ENCODE data around the gene FILIP1L.

Gene FILIP1L

DNA sequence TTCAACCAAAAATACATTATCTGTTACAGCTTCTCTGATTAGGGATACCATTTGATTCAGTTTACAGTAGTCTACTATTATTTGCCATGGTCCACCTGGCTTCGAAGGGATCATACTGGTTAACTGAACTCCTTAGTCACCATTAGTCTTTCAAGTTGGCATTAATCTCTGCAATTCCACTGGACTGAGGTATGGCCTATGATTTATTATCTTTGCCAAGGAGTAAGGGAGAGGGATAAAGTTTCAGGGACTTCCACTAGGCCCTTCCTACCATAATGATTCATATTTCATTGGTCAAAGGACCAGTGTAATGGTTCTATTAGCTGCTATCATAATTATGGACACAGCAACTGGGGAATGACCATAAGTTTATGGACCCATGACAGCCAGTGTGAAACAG, 303.9 kb downstream of the FILIP1L start:
- H4K12ac ChIP-seq (ENCODE audit: low read depth, low read length), result no peak overlapping the region
- no peak overlapping the region for H3K14ac ChIP-seq (ENCODE audit: low read length)
- no peak overlapping the region for H3K4me3 ChIP-seq (ENCODE audit: low read depth, low read length)
- H2BK12ac ChIP-seq (ENCODE audit: low read length), result no peak overlapping the region
- H3K4me2 ChIP-seq (ENCODE audit: low read length), result no peak overlapping the region
- no peak overlapping the region for H3K4ac ChIP-seq (ENCODE audit: low read depth, low read length)
- no peak overlapping the region for H3K9ac ChIP-seq (ENCODE audit: low read length)
- H3K27me3 ChIP-seq (ENCODE audit: insufficient read depth, low read length), result peaks cover 2% of the 10 kb centered on the region
- H3K23ac ChIP-seq (ENCODE audit: low read length), result no peak overlapping the region
- H3K18ac ChIP-seq (ENCODE audit: low read length), result no peak overlapping the region
- no peak overlapping the region for H2BK5ac ChIP-seq (ENCODE audit: low read depth, low read length, poor library complexity)
- H2BK120ac ChIP-seq (ENCODE audit: insufficient read depth, low read length, poor library complexity), result no peak overlapping the region
- H3K4me1 ChIP-seq (ENCODE audit: control insufficient read depth in 1 of 2, insufficient read depth in 2 of 2, low read length in 2 of 2), result no peaks in the 10 kb centered on the region
- H2AFZ ChIP-seq (ENCODE audit: insufficient read depth, low read length, poor library complexity), result no peak overlapping the region
- H3K9me3 ChIP-seq (ENCODE audit: insufficient read depth, low read depth, low read length), result no peaks in the 10 kb centered on the region
- no peaks in the 10 kb centered on the region for H3K79me1 ChIP-seq (ENCODE audit: low read length)
- no peak for DNase-seq
- no peak overlapping the region for H2AK5ac ChIP-seq (ENCODE audit: low read length)
- no peaks in the 10 kb centered on the region for H3K36me3 ChIP-seq (ENCODE audit: control insufficient read depth in 1 of 2, insufficient read depth in 2 of 2, low read length in 2 of 2)
- no peak overlapping the region for H4K8ac ChIP-seq (ENCODE audit: low read depth, low read length)
- no peak overlapping the region for H3K27ac ChIP-seq (ENCODE audit: low read depth, low read length)
- no CpG with 5 or more reads among the region's 1 CpG for WGBS (ENCODE audit: extremely low coverage, insufficient coverage, insufficient read length)
- H3K79me2 ChIP-seq (ENCODE audit: control insufficient read depth, insufficient read depth, low read length, poor library complexity), result no peaks in the 10 kb centered on the region
- H4K91ac ChIP-seq (ENCODE audit: low read depth, low read length), result no peak overlapping the region

DNA sequence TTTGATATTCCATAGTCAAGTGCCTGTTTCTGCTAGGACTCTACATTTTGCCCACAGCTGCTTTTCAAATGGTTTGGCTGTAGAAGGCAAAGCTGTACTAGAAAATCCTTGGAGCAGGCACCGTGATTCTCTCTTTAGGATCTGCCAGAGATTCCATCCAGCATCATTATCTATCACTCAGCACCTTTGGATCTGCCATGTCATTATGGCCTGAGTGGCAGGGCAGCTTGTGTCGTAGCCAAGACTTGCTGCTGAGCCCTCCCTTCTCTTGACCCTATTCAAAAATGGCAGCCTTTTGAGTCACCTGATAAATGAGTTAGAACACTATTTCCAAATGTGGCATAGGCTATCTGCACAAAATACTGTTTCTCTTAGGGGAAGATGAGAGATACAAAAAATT, 304.7 kb downstream of the FILIP1L start:
- H2BK120ac ChIP-seq (ENCODE audit: insufficient read depth, low read length, poor library complexity), result no peak overlapping the region
- no peak overlapping the region for H4K91ac ChIP-seq (ENCODE audit: low read depth, low read length)
- H4K8ac ChIP-seq (ENCODE audit: low read depth, low read length), result no peak overlapping the region
- no peak overlapping the region for H3K4me3 ChIP-seq (ENCODE audit: low read depth, low read length)
- H3K23ac ChIP-seq (ENCODE audit: low read length), result no peak overlapping the region
- H3K4me1 ChIP-seq (ENCODE audit: control insufficient read depth in 1 of 2, insufficient read depth in 2 of 2, low read length in 2 of 2), result no peaks in the 10 kb centered on the region
- no peak overlapping the region for H2AK5ac ChIP-seq (ENCODE audit: low read length)
- no peak overlapping the region for H3K18ac ChIP-seq (ENCODE audit: low read length)
- no peaks in the 10 kb centered on the region for H3K79me2 ChIP-seq (ENCODE audit: control insufficient read depth, insufficient read depth, low read length, poor library complexity)
- no peak overlapping the region for H3K27ac ChIP-seq (ENCODE audit: low read depth, low read length)
- H3K4ac ChIP-seq (ENCODE audit: low read depth, low read length), result no peak overlapping the region
- WGBS (ENCODE audit: extremely low coverage, insufficient coverage, insufficient read length), result no CpG with 5 or more reads among the region's 2 CpGs
- no peak overlapping the region for H3K14ac ChIP-seq (ENCODE audit: low read length)
- H3K4me2 ChIP-seq (ENCODE audit: low read length), result no peak overlapping the region
- no peak overlapping the region for H2BK5ac ChIP-seq (ENCODE audit: low read depth, low read length, poor library complexity)
- H3K9me3 ChIP-seq (ENCODE audit: insufficient read depth, low read depth, low read length), result peaks cover 7% of the 10 kb centered on the region
- no peak overlapping the region for H3K9ac ChIP-seq (ENCODE audit: low read length)
- no peak overlapping the region for H2AFZ ChIP-seq (ENCODE audit: insufficient read depth, low read length, poor library complexity)
- DNase-seq, result no peak
- no peak overlapping the region for H2BK12ac ChIP-seq (ENCODE audit: low read length)
- H3K36me3 ChIP-seq (ENCODE audit: control insufficient read depth in 1 of 2, insufficient read depth in 2 of 2, low read length in 2 of 2), result peaks cover 0 to 3% of the 10 kb centered on the region in 2 experiments
- no peaks in the 10 kb centered on the region for H3K27me3 ChIP-seq (ENCODE audit: insufficient read depth, low read length)
- H3K79me1 ChIP-seq (ENCODE audit: low read length), result no peaks in the 10 kb centered on the region
- H4K12ac ChIP-seq (ENCODE audit: low read depth, low read length), result no peak overlapping the region

DNA sequence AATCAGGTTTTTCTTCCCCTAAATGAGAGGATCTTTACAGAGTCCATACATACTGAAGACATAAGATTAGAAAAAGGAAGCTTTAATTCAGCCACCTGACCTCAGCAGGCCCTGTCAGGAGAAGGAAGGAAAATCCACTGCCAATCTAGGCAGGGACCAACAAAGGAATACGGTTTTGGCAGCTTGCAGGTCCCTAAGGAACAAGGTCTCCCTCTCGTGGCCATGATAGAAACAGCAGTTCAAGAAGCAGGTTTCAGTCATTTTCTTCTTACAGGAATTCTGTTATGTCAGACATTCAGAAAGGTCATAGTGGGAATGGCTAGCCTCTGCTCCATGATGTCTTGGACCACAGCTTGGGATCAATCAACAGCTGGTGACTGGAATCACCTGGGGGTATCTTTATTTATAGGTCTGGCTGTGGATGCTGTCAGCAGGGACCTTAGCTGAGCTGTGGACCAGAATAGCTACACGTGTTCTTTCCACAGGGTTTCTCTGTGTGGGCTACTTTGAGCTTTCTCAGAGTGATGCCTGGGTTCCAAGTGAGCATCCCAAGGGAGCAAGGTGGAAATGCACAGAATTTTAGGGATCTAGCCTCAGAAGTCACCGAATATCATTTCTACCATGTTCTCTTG, 306.0 kb downstream of the FILIP1L start:
- Histone ChIP-seq H3K9ac (ENCODE audit: low read length) (no peak overlapping the region), H2BK12ac (ENCODE audit: low read length) (no peak overlapping the region), H3K4ac (ENCODE audit: low read depth, low read length) (no peak overlapping the region), H3K4me3 (ENCODE audit: low read depth, low read length) (no peak overlapping the region), H2AFZ (ENCODE audit: insufficient read depth, low read length, poor library complexity) (no peak overlapping the region), H3K4me1 (ENCODE audit: control insufficient read depth in 1 of 2, insufficient read depth in 2 of 2, low read length in 2 of 2) (no peaks in the 10 kb centered on the region), H2AK5ac (ENCODE audit: low read length) (no peak overlapping the region), H3K79me1 (ENCODE audit: low read length) (no peaks in the 10 kb centered on the region), H4K12ac (ENCODE audit: low read depth, low read length) (no peak overlapping the region), H3K27me3 (ENCODE audit: insufficient read depth, low read length) (no peaks in the 10 kb centered on the region), H4K91ac (ENCODE audit: low read depth, low read length) (no peak overlapping the region), H3K36me3 (ENCODE audit: control insufficient read depth in 1 of 2, insufficient read depth in 2 of 2, low read length in 2 of 2) (peaks cover 0 to 3% of the 10 kb centered on the region in 2 experiments), H3K14ac (ENCODE audit: low read length) (no peak overlapping the region), H2BK120ac (ENCODE audit: insufficient read depth, low read length, poor library complexity) (no peak overlapping the region), H4K8ac (ENCODE audit: low read depth, low read length) (no peak overlapping the region), H3K23ac (ENCODE audit: low read length) (no peak overlapping the region), H3K27ac (ENCODE audit: low read depth, low read length) (no peak overlapping the region), H3K18ac (ENCODE audit: low read length) (no peak overlapping the region), H2BK5ac (ENCODE audit: low read depth, low read length, poor library complexity) (no peak overlapping the region), H3K79me2 (ENCODE audit: control insufficient read depth, insufficient read depth, low read length, poor library complexity) (no peaks in the 10 kb centered on the region), H3K4me2 (ENCODE audit: low read length) (no peak overlapping the region), H3K9me3 (ENCODE audit: insufficient read depth, low read depth, low read length) (peaks cover 7% of the 10 kb centered on the region)
- no CpG with 5 or more reads among the region's 4 CpGs for WGBS (ENCODE audit: extremely low coverage, insufficient coverage, insufficient read length)
- DNase-seq, result peak; percentile 67 to 87

DNA sequence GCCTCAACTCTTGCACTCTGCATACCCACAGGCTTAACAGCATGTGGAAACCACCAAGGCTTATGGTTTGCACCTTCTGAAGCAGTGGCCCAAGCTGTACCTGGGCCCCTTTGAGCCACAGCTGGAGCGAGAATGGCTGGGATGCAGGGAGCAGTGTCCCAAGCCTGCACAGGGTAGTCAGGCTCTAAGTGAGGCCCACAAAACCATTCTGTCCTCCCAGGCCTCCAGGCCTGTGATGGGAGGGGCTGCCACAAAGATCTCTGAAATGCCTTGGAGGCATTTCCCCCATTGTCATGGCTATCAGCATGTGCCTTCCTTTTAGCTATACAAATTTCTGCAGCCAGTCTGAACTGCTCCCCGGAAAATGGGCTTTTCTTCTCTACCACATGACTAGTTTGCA, 309.1 kb downstream of the FILIP1L start:
- no peak overlapping the region for H3K4me2 ChIP-seq (ENCODE audit: low read length)
- H2BK12ac ChIP-seq (ENCODE audit: low read length), result no peak overlapping the region
- no peak overlapping the region for H3K27ac ChIP-seq (ENCODE audit: low read depth, low read length)
- H3K4me3 ChIP-seq (ENCODE audit: low read depth, low read length), result no peak overlapping the region
- H2AK5ac ChIP-seq (ENCODE audit: low read length), result no peak overlapping the region
- no peak overlapping the region for H4K91ac ChIP-seq (ENCODE audit: low read depth, low read length)
- H3K79me1 ChIP-seq (ENCODE audit: low read length), result no peaks in the 10 kb centered on the region
- peaks cover 0 to 3% of the 10 kb centered on the region in 2 experiments for H3K36me3 ChIP-seq (ENCODE audit: control insufficient read depth in 1 of 2, insufficient read depth in 2 of 2, low read length in 2 of 2)
- no peak overlapping the region for H3K23ac ChIP-seq (ENCODE audit: low read length)
- H3K9ac ChIP-seq (ENCODE audit: low read length), result no peak overlapping the region
- H3K14ac ChIP-seq (ENCODE audit: low read length), result no peak overlapping the region
- H3K9me3 ChIP-seq (ENCODE audit: insufficient read depth, low read depth, low read length), result peaks cover 7% of the 10 kb centered on the region
- H3K79me2 ChIP-seq (ENCODE audit: control insufficient read depth, insufficient read depth, low read length, poor library complexity), result no peaks in the 10 kb centered on the region
- H2BK120ac ChIP-seq (ENCODE audit: insufficient read depth, low read length, poor library complexity), result no peak overlapping the region
- no peak overlapping the region for H3K4ac ChIP-seq (ENCODE audit: low read depth, low read length)
- no peak for DNase-seq
- H3K18ac ChIP-seq (ENCODE audit: low read length), result no peak overlapping the region
- no CpG with 5 or more reads among the region's 2 CpGs for WGBS (ENCODE audit: extremely low coverage, insufficient coverage, insufficient read length)
- no peaks in the 10 kb centered on the region for H3K27me3 ChIP-seq (ENCODE audit: insufficient read depth, low read length)
- no peak overlapping the region for H4K8ac ChIP-seq (ENCODE audit: low read depth, low read length)
- H3K4me1 ChIP-seq (ENCODE audit: control insufficient read depth in 1 of 2, insufficient read depth in 2 of 2, low read length in 2 of 2), result no peaks in the 10 kb centered on the region
- no peak overlapping the region for H2BK5ac ChIP-seq (ENCODE audit: low read depth, low read length, poor library complexity)
- H4K12ac ChIP-seq (ENCODE audit: low read depth, low read length), result no peak overlapping the region
- H2AFZ ChIP-seq (ENCODE audit: insufficient read depth, low read length, poor library complexity), result no peak overlapping the region
